Nephron progenitor cell (in vitro differentiated cells): Measurements from ENCODE around the gene ADAMTS3.

Experiments
- DNase-seq: peaks from one replicate; pipeline ENCODE4 v3.0.0; 2021
- H3K27ac Mint-ChIP-seq: 2 replicates; pipeline ENCODE4 v1.8.0; 2021; ENCODE audit warnings: mild to moderate bottlenecking, moderate library complexity, mixed read lengths
- H3K27me3 Mint-ChIP-seq: 2 replicates; pipeline ENCODE4 v1.8.0; 2021; ENCODE audit warnings: mild to moderate bottlenecking, low read depth, mixed read lengths; ENCODE audit not compliant: poor library complexity
- H3K36me3 Mint-ChIP-seq: 2 replicates; pipeline ENCODE4 v1.8.0; 2021; ENCODE audit warnings: low read depth, mixed read lengths
- H3K4me1 Mint-ChIP-seq: 2 replicates; pipeline ENCODE4 v1.8.0; 2021; ENCODE audit warnings: mixed read lengths
- H3K4me3 Mint-ChIP-seq: 2 replicates; pipeline ENCODE4 v1.8.0; 2021; ENCODE audit warnings: mild to moderate bottlenecking, moderate library complexity, mixed read lengths
- H3K9me3 Mint-ChIP-seq: 2 replicates; pipeline ENCODE4 v1.8.0; 2021; ENCODE audit warnings: mild to moderate bottlenecking, moderate library complexity, mixed read lengths
- TF ChIP-seq, protein P1 (sequence below): fragments of 200-600 bp; sonication (generic); IDR thresholded peaks from 2 replicates; pipeline ENCODE4 v1.5.0; 2021; ENCODE audit warnings: antibody characterized with exemption

The ADAMTS3 gene

DNA sequence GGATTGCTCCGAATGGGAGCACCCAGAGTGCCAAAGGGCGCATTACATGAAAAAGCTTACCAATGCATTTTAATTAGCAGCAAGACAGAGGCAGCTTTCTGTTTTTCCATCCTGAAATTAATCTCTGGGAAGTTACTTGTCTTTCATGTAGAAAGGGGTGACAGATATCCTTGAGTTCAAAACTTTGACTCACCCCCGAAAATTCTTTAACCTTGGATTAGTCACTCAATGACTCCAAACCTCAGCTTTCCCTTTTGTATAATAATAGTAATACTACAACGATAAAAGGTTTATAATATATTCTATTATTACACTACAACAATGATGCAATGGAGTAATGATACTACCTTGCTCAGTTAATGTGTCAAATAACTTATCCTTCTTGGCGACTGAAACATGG is 126.3 kb downstream of the ADAMTS3 start:
- Mint-ChIP-seq H3K27me3 (no peaks in the 10 kb centered on the region), H3K9me3 (no peaks in the 10 kb centered on the region), H3K27ac (no peak overlapping the region), H3K36me3 (no peaks in the 10 kb centered on the region), H3K4me1 (peaks cover 8% of the 10 kb centered on the region), H3K4me3 (no peak overlapping the region)
- no peak for DNase-seq
- TF ChIP-seq, protein P1, sequence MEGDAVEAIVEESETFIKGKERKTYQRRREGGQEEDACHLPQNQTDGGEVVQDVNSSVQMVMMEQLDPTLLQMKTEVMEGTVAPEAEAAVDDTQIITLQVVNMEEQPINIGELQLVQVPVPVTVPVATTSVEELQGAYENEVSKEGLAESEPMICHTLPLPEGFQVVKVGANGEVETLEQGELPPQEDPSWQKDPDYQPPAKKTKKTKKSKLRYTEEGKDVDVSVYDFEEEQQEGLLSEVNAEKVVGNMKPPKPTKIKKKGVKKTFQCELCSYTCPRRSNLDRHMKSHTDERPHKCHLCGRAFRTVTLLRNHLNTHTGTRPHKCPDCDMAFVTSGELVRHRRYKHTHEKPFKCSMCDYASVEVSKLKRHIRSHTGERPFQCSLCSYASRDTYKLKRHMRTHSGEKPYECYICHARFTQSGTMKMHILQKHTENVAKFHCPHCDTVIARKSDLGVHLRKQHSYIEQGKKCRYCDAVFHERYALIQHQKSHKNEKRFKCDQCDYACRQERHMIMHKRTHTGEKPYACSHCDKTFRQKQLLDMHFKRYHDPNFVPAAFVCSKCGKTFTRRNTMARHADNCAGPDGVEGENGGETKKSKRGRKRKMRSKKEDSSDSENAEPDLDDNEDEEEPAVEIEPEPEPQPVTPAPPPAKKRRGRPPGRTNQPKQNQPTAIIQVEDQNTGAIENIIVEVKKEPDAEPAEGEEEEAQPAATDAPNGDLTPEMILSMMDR, result no peak

DNA sequence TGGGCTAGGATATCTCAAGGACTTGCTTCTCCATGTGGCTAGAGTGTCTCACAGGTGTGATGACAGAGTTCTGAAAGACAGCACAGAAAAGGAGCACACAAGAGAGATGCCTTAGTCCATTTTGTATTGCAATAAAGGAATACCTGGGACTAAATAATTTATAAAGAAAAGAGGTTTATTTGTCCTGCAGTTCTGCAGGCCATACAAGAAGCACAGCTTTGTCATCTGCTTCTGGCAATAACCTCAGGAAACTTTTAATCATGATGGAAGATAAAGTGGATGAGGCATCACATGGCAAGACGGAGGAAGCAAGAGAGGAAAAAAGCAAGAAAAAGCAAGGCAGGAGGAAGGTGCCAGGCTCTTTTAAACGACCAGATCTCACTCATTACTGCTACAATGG is 126.9 kb downstream of the ADAMTS3 start:
- DNase-seq, result no peak
- TF ChIP-seq, protein P1, result no peak
- Mint-ChIP-seq H3K4me1 (peaks cover 8% of the 10 kb centered on the region), H3K27ac (no peak overlapping the region), H3K27me3 (no peaks in the 10 kb centered on the region), H3K9me3 (no peaks in the 10 kb centered on the region), H3K4me3 (no peak overlapping the region), H3K36me3 (no peaks in the 10 kb centered on the region)

DNA sequence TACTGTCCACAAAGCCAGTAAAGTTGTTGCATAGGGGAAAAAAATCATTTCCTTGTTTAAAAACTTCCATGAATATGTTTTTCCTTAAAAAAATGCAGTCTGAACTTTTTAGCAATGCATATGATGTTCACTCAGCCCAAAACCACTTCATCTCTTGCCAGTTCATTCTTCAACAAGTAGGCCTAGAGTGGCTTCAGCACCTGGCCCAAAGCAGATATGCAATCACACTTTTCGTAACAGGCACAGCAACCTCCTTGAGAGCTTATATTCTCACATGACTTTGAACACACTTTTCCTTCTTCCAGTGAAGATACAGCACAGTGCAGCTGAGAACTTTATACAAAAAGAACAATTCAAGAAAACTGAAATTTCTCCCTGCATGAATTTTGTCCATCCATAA is 128.6 kb downstream of the ADAMTS3 start:
- Mint-ChIP-seq H3K27me3 (no peaks in the 10 kb centered on the region), H3K9me3 (no peaks in the 10 kb centered on the region), H3K27ac (no peak overlapping the region), H3K4me1 (peaks cover 8% of the 10 kb centered on the region), H3K36me3 (no peaks in the 10 kb centered on the region), H3K4me3 (no peak overlapping the region)
- TF ChIP-seq, protein P1, result no peak
- DNase-seq, result no peak

DNA sequence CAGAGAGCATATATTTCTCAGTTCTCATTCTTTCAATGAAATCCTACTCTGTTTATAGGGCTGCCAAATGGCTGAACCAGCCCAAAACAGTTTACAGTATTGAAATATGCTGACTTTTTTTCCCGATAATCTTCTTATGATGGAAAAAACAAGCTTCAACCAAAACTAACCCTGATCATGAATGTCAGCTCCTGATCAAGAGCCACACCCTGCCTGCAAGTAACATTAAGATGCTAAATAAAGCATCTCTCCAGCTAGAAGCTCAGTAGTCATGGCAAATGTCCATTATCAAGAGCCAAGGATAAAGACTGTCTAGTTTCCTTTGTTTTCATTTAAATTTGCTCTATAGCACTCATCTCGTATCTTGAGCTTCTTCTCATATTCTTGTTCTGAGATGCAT is 136.0 kb downstream of the ADAMTS3 start:
- TF ChIP-seq, protein P1, result no peak
- Mint-ChIP-seq H3K4me1 (peaks cover 15% of the 10 kb centered on the region), H3K9me3 (no peaks in the 10 kb centered on the region), H3K4me3 (no peak overlapping the region), H3K27me3 (no peaks in the 10 kb centered on the region), H3K27ac (no peak overlapping the region), H3K36me3 (no peaks in the 10 kb centered on the region)
- no peak for DNase-seq

DNA sequence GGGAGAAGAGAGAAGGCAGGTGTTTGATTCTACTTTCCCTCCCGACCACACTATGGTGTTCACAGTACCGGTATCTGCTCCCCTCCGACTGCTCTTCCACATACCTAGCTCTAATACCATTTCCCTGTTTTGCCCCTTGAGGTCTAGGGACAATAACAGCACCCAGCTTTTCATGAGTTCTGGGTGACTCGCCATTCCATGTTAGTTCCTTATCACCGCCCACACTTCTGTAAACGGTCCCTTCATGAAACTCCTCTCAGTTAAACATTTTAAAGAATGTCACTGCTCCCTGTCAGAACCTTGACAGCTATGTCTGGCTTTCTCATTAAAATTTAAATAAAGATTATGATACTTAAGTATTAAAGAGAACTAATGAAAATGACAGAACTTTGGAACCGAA is 136.7 kb downstream of the ADAMTS3 start:
- no peak overlapping the region for H3K27ac Mint-ChIP-seq
- H3K36me3 Mint-ChIP-seq, result no peaks in the 10 kb centered on the region
- H3K4me3 Mint-ChIP-seq, result no peak overlapping the region
- peaks cover 15% of the 10 kb centered on the region for H3K4me1 Mint-ChIP-seq
- DNase-seq, result no peak
- TF ChIP-seq, protein P1, result no peak
- no peaks in the 10 kb centered on the region for H3K27me3 Mint-ChIP-seq
- H3K9me3 Mint-ChIP-seq, result no peaks in the 10 kb centered on the region

DNA sequence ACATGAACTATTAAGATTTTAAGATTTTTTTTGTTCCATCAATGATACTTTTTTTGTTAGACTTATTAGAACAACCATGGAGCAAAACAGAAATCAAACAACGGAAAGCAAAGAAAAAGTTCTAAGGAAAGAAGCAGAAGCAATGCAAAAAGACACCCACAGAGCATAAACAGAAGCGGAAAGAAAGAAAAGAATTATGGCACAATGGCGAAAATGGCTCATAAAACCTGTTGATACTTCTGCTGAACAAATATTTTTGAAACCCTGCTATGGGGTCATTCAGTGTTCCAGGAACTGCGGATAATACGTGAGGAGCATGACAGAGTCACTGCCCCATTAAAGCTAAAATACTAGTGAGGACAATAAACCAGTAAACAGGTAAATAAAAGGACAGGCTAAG is 138.0 kb downstream of the ADAMTS3 start:
- H3K27ac Mint-ChIP-seq, result no peak overlapping the region
- no peak for DNase-seq
- H3K4me1 Mint-ChIP-seq, result peaks cover 15% of the 10 kb centered on the region
- no peaks in the 10 kb centered on the region for H3K36me3 Mint-ChIP-seq
- no peaks in the 10 kb centered on the region for H3K27me3 Mint-ChIP-seq
- H3K4me3 Mint-ChIP-seq, result no peak overlapping the region
- no peaks in the 10 kb centered on the region for H3K9me3 Mint-ChIP-seq
- TF ChIP-seq, protein P1, result no peak
